Stimulated activated CD4-positive, alpha-beta T cell treated with anti-CD3 and anti-CD28 coated beads, Interleukin-15, amount 100 ng/mL, for 1 hour (primary cell): ENCODE measurements around the gene OSGIN1.
A peak's percentile ranks its signal among the peaks of the same experiment; 100 is the strongest.

Experiments used
- DNase-seq, 2 donors: peaks; one replicate each; pipeline ENCODE4 v3.0.0-alpha.2; 2020; ENCODE audit warnings: low read depth in 1 of 2, low spot score in 1 of 2

Gene OSGIN1

GRCh38 chr16:83926726-83927397 is 26.2 kb upstream of the OSGIN1 start:
- DNase-seq: peak; percentile 18 to 54

GRCh38 chr16:83928341-83929055 is 24.5 kb upstream of the OSGIN1 start:
- DNase-seq: no peak

GRCh38 chr16:83929811-83930555 is 23.1 kb upstream of the OSGIN1 start:
- DNase-seq: no peak

DNA sequence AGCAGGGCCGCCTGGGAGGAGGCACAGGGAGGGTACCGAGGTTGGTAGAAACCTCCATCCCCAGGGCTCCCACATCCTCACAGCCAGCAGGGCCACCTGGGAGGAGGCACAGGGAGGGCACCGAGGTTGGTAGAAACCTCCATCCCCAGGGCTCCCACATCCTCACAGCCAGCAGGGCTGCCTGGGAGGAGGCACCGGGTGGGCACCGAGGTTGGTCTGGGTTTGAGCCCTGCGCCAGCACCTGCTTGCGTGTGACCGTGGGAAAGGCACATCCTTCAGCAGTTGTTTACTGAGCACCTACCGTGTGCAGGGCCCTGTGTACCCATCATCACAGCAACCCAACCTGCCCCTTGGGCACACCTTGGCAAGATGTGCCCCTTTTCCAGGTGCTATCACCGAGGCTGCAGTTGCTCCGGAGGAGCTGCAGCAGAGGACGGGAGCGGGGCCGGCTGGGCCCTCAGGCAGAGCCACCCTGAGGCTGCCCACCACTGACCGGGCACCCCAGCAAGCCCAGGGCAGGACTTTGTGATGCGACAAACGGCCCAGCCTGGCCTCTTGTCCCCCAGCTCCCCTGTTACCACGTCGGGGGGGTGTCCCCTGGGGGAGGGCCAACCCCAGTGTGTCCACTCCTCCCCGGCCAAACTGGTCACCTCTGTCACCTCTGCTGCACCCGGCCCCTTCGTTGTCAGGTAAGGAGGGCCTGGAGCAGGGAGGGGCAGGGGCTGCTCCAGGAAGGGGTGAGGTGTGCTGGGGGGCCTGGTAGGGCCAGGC is 22.1 kb upstream of the OSGIN1 start:
- DNase-seq: no peak

- DNase-seq: no peak
Observed at GRCh38 chr16:83931556-83931955, 21.5 kb upstream of the OSGIN1 start.

DNA sequence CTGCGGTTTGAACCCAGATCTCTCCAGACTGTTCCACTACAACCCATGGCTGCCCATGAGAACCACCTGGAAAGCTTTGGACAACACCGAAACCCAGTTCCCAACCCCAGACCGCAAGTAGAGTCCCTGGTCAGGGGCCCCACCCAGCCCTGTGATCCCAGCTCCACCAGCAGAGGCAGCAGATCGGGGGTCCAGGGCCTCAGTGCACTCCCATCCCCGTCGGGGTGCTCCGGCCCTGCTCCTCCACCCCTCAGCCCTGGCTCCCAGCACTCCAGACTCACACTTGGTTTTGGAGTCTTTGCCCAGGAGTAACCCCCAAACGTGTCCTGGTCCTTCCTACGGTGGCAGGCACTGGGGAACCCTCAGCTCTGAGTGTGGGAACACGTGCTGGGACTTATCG is 20.7 kb upstream of the OSGIN1 start:
- DNase-seq: no peak

- DNase-seq: no peak
Observed at GRCh38 chr16:83932955-83933673, 19.9 kb upstream of the OSGIN1 start.

- no peak for DNase-seq
Observed at GRCh38 chr16:83933885-83934683, 19.0 kb upstream of the OSGIN1 start.

DNA sequence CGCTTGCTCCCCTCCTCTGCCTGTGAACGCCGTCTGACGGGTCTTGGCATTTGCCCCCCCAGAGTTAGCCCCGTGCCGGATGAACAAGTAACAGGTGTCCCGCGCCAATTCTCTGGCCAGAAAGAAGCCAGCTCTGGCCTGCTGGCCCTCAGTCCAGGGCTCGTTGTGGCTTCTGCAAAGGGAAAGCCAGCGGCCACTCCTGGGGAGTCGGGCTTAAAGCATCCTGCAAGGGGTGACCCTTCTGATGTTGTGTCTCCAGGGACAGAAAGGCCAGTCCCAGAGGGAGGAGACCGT is 18.4 kb upstream of the OSGIN1 start:
- DNase-seq: no peak

DNA sequence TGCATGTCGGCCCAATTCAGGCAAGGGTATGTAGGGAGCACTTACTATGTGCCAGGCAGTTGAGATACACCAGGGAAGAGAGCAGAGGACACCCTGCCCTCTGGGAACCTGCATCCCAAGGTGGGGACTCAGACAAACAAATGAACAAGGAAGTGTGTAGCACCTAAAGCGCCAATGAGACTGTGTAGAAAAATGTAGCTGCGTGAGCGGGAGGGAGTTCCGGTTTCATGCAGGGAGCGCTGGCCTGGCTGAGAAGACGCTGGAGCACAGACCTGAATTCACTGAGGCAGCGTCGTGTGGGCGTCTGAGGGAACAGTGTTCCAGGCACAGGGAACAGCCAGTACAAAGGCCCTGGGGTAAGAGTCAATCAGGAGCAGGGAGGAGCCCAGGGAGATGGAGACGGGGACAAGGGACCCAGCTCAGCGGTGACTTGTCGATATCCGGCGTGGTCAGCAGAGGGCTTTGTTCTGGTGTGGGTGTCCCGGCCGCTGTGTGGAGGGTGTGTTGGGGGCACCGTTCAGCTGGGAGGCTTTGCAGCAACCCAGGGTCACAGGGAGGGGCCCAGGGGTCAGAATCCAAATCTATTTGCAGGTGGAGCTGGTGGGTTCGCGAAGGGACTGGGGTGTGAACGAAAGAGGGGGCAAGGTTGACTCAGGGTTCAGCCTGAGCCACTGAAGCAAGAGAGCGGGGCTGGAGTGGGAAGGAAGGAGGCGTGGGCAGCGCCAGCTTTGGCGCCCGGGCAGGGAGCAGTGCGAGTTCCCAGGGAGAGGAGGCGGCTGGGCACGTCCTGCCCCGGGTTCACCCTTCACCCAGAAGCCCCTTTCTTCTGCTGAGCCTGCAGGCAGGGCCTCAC is 17.8 kb upstream of the OSGIN1 start:
- no peak for DNase-seq

- no peak for DNase-seq
Observed at GRCh38 chr16:83935858-83936255, 17.2 kb upstream of the OSGIN1 start.

GRCh38 chr16:83936581-83937165 is 16.4 kb upstream of the OSGIN1 start:
- DNase-seq: no peak

- DNase-seq: no peak
Observed at GRCh38 chr16:83937267-83937666, 15.8 kb upstream of the OSGIN1 start.

GRCh38 chr16:83937922-83938885 is 14.8 kb upstream of the OSGIN1 start:
- DNase-seq: no peak

DNA sequence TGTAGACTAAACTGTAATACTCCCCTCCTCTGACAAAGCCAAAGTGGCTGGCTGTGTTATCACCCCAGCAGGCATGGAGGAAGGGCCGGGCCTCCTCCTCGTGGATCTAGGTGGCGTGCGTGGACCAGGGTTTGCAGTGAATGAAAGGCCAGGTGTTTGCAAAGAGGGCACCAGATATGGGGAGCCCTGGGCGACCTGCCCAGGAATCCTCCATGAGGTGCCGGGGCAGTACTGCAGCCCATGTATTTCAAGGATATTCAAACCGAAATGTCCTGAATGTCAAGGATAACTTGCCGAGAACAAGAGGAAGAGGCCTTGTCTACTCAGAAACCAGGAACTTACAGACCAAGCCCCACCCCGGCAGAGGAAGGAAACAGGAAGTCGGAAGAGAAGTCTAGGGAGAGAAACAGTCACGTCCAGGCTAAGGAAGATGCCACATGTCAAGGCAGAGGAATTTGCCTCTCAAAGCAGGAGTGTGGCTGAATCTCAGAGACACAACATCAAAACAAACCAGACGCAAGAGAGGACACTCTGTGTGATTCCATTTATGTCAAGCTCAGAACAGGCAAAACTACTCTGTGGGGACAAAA is 13.7 kb upstream of the OSGIN1 start:
- DNase-seq: no peak

DNA sequence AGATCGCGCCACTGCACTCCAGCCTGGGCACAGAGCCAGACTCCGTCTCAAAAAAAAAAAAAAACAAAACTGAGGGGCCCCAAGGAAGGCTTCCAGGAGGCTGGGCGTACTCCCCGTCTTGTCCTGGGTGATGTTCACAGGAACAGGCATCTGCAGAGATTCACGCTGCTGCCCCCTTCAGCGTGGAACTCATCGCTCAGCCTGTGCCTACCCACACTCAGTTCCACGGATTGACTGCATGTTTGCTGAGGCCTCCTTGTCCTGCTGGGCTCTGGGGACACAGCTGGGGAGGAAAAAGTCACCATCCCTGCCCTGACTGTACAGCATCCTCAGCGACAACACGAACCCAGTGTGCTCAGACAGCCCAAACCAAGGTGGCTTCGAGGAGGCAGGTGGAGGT is 12.9 kb upstream of the OSGIN1 start:
- DNase-seq: no peak

- no peak for DNase-seq
Observed at GRCh38 chr16:83940630-83941378, 12.2 kb upstream of the OSGIN1 start.
